Naive thymus-derived CD4-positive, alpha-beta T cell (primary cell): ENCODE data around the gene KCNA3. TPM values are rescaled to one million over a fixed set of nuclear protein-coding genes. Genes with fewer than 3 reads are reported as not detected.

ENCODE experiments used
- ATAC-seq: fragments of 150-1000 bp; cut with Tn5 transposase; 2 replicates; pipeline ENCODE4 v1.10.0; 2021; ENCODE audit warnings: mild to moderate bottlenecking, moderate library complexity
- CTCF ChIA-PET: fragments of 350-600 bp; sonication (Branson Sonifier 250); formaldehyde crosslinking; loops from one replicate; lab custom pipeline; 2021; ENCODE audit warnings: antibody characterized with exemption; lab: Charles Lee
- POLR2A ChIA-PET: fragments of 350-600 bp; sonication (Branson Sonifier 250); formaldehyde crosslinking; loops from one replicate; lab custom pipeline; 2021; ENCODE audit warnings: antibody characterized with exemption, inconsistent platforms; lab: Charles Lee
- DNase-seq, 9 donors: peaks; one replicate each; pipeline versions ENCODE4 v3.0.0 to v3.0.0-alpha.2; 2020 to 2022; ENCODE audit warnings: mixed read lengths in 1 of 9
- H3K27ac ChIP-seq: one replicate; pipeline ENCODE4 v1.7.0; 2013; ENCODE audit warnings: mild to moderate bottlenecking, low read depth, low read length, moderate library complexity
- H3K27me3 ChIP-seq, 2 donors: one replicate each; pipeline ENCODE4 v1.7.0; 2013; ENCODE audit warnings: low read length in 2 of 2, mild to moderate bottlenecking in 2 of 2, moderate library complexity in 2 of 2; ENCODE audit not compliant: control insufficient read depth in 2 of 2, insufficient read depth in 2 of 2
- H3K36me3 ChIP-seq, 3 experiments: 1 replicate in 2 of 3; 2 replicates in 1 of 3; pipeline ENCODE4 v1.7.0; 2013; ENCODE audit warnings: low read length in 3 of 3, mild to moderate bottlenecking in 3 of 3, moderate library complexity in 1 of 3; ENCODE audit not compliant: insufficient read depth in 3 of 3, control insufficient read depth in 2 of 3
- H3K4me1 ChIP-seq, 2 donors: one replicate each; pipeline ENCODE4 v1.7.0; 2013; ENCODE audit warnings: low read length in 2 of 2, mild to moderate bottlenecking in 2 of 2, moderate library complexity in 1 of 2; ENCODE audit not compliant: control insufficient read depth in 2 of 2, insufficient read depth in 2 of 2
- H3K4me3 ChIP-seq: 2 replicates; pipeline ENCODE4 v1.7.0; 2013; ENCODE audit warnings: mild to moderate bottlenecking, low read length
- H3K9me3 ChIP-seq, 3 experiments: 1 replicate in 2 of 3; 2 replicates in 1 of 3; pipeline ENCODE4 v1.7.0; 2013; ENCODE audit warnings: low read length in 3 of 3; ENCODE audit not compliant: control insufficient read depth in 2 of 3
- H3K27ac Mint-ChIP-seq, 9 donors: one replicate each; pipeline ENCODE4 v1.8.0; 2020 to 2022; ENCODE audit warnings: mixed read lengths in 9 of 9, mild to moderate bottlenecking in 8 of 9, moderate library complexity in 5 of 9, inconsistent platforms in 2 of 9
- H3K27me3 Mint-ChIP-seq, 5 donors: one replicate each; pipeline ENCODE4 v1.8.0; 2021 to 2022; ENCODE audit warnings: mixed read lengths in 5 of 5, mild to moderate bottlenecking in 1 of 5
- H3K36me3 Mint-ChIP-seq, 5 donors: one replicate each; pipeline ENCODE4 v1.8.0; 2020 to 2022; ENCODE audit warnings: mixed read lengths in 5 of 5, mild to moderate bottlenecking in 3 of 5, inconsistent platforms in 1 of 5
- H3K4me1 Mint-ChIP-seq, 7 donors: one replicate each; pipeline ENCODE4 v1.8.0; 2020 to 2022; ENCODE audit warnings: mixed read lengths in 7 of 7, mild to moderate bottlenecking in 3 of 7, inconsistent platforms in 1 of 7
- H3K4me3 Mint-ChIP-seq, 10 donors: one replicate each; pipeline ENCODE4 v1.8.0; 2020 to 2022; ENCODE audit warnings: mild to moderate bottlenecking in 10 of 10, mixed read lengths in 10 of 10, moderate library complexity in 6 of 10, inconsistent platforms in 2 of 10
- H3K9me3 Mint-ChIP-seq, 11 donors: one replicate each; pipeline ENCODE4 v1.8.0; 2020 to 2022; ENCODE audit warnings: mixed read lengths in 11 of 11, mild to moderate bottlenecking in 4 of 11, inconsistent platforms in 1 of 11, moderate library complexity in 1 of 11
- intact Hi-C, 2 donors: fragments of 100-400 bp; cut with micrococcal nuclease; formaldehyde crosslinking; loops; one replicate each; pipeline ENCODE4 v1.15.1; 2023
- polyA plus RNA-seq, 2 donors: library from polyadenylated mRNA; unstranded; fragments of 300-500 nt; fragmentation: Illumina TruSeq; gene quantifications; one replicate each; pipeline ENCODE4 v1.2.3, GENCODE V29; 2021
- total RNA-seq, 6 experiments: library from RNA in 5 of 6; stranded (reverse) in 5 of 6; gene quantifications; 1 replicate in 5 of 6; 2 replicates in 1 of 6; pipeline ENCODE4 v1.2.3 and lab custom pipeline; 2021 to 2026

The KCNA3 gene
- total and polyA plus RNA-seq, 7 experiments from 2014 or later: 74.1 to 115 (median 108) TPM

GRCh38 chr1:110645821-110646735, 28.7 kb downstream of the KCNA3 start:
- peak overlapping the region; percentile 5 for H3K4me3 ChIP-seq
- intact Hi-C loops: loop anchor here in 1 of 2 donors (10.0 kb wide), 1 partner anchor 959 kb away; no protein-coding TSS in a partner anchor
- H3K4me1 ChIP-seq: peaks cover 83 to 92% of the 10 kb centered on the region in 2 donors
- peak overlapping the region in 2 of 9 donors; percentile 75 to 87 for H3K27ac Mint-ChIP-seq
- peak overlapping the region in 6 of 10 donors; percentile 22 to 55 (median 37) for H3K4me3 Mint-ChIP-seq
- no peaks in the 10 kb centered on the region for H3K27me3 Mint-ChIP-seq
- no peaks in the 10 kb centered on the region for H3K27me3 ChIP-seq
- H3K36me3 ChIP-seq: no peaks in the 10 kb centered on the region
- H3K27ac ChIP-seq: peak overlapping the region; percentile 48
- POLR2A ChIA-PET: interaction anchor here (0.7 to 9.6 kb wide), 8 partner anchors 9 to 1804 kb away, joined by 3 to 140 read pairs (median 8); partner anchors contain the start of gene KCNA3
- ATAC-seq: peak; percentile 60
- CTCF ChIA-PET: interaction anchor here (0.6 to 6.5 kb wide), 5 partner anchors 9 to 137 kb away, joined by 3 to 43 read pairs (median 3); no protein-coding TSS in a partner anchor
- peaks cover 14 to 48% (median 42%) of the 10 kb centered on the region in 7 donors for H3K4me1 Mint-ChIP-seq
- no peak for DNase-seq
- peaks cover 0 to 10% (median 4%) of the 10 kb centered on the region in 11 donors for H3K9me3 Mint-ChIP-seq
- H3K36me3 Mint-ChIP-seq: peaks cover 0 to 11% (median 7%) of the 10 kb centered on the region in 5 donors
- no peaks in the 10 kb centered on the region for H3K9me3 ChIP-seq

- ChIA-PET CTCF (interaction anchor here (0.9 to 6.5 kb wide), 5 partner anchors 9 to 137 kb away, joined by 3 to 43 read pairs (median 3); no protein-coding TSS in a partner anchor), POLR2A (interaction anchor here (0.7 to 9.6 kb wide), 5 partner anchors 8 to 1803 kb away, joined by 3 to 140 read pairs (median 14); partner anchors contain the start of gene KCNA3)
- intact Hi-C loops: loop anchor here in 1 of 2 donors (10.0 kb wide), 1 partner anchor 960 kb away; no protein-coding TSS in a partner anchor
- Histone ChIP-seq H3K4me3 (no peak overlapping the region), H3K4me1 (peaks cover 82 to 98% of the 10 kb centered on the region in 2 donors), H3K9me3 (no peaks in the 10 kb centered on the region), H3K27me3 (no peaks in the 10 kb centered on the region), H3K27ac (no peak overlapping the region), H3K36me3 (no peaks in the 10 kb centered on the region)
- ATAC-seq (no peak), DNase-seq (no peak)
- H3K9me3 Mint-ChIP-seq: peaks cover 0 to 14% (median 6%) of the 10 kb centered on the region in 11 donors
- H3K36me3 Mint-ChIP-seq: peaks cover 0 to 15% (median 7%) of the 10 kb centered on the region in 5 donors
- H3K4me1 Mint-ChIP-seq: peaks cover 14 to 51% (median 40%) of the 10 kb centered on the region in 7 donors
- peak overlapping the region in 2 of 10 donors; percentile 14 to 36 for H3K4me3 Mint-ChIP-seq
- H3K27ac Mint-ChIP-seq: peak overlapping the region in 5 of 9 donors; percentile 9 to 91 (median 61)
- H3K27me3 Mint-ChIP-seq: no peaks in the 10 kb centered on the region
Observed at GRCh38 chr1:110645211-110645610, 29.5 kb downstream of the KCNA3 start.

- Histone ChIP-seq H3K27ac (no peak overlapping the region), H3K4me1 (peaks cover 79 to 98% of the 10 kb centered on the region in 2 donors), H3K4me3 (no peak overlapping the region), H3K36me3 (no peaks in the 10 kb centered on the region), H3K9me3 (no peaks in the 10 kb centered on the region), H3K27me3 (no peaks in the 10 kb centered on the region)
- H3K9me3 Mint-ChIP-seq: peaks cover 4 to 21% (median 9%) of the 10 kb centered on the region in 11 donors
- no peaks in the 10 kb centered on the region for H3K27me3 Mint-ChIP-seq
- peaks cover 27 to 62% (median 53%) of the 10 kb centered on the region in 7 donors for H3K4me1 Mint-ChIP-seq
- ChIA-PET CTCF (interaction anchor here (1.3 to 1.4 kb wide), 2 partner anchors 9 to 13 kb away, joined by 5 to 6 read pairs; no protein-coding TSS in a partner anchor), POLR2A (interaction anchor here (1.2 to 9.6 kb wide), 5 partner anchors 7 to 122 kb away, joined by 3 to 140 read pairs (median 14); partner anchors contain the start of gene KCNA3)
- H3K27ac Mint-ChIP-seq: peak overlapping the region in 8 of 9 donors; percentile 61 to 95 (median 74)
- DNase-seq (no peak), ATAC-seq (peak; percentile 56)
- H3K4me3 Mint-ChIP-seq: peak overlapping the region; percentile 10 to 74 (median 50)
- peaks cover 0 to 24% (median 7%) of the 10 kb centered on the region in 5 donors for H3K36me3 Mint-ChIP-seq
- intact Hi-C loops: loop anchor here in 1 of 2 donors (10.0 kb wide), 1 partner anchor 961 kb away; no protein-coding TSS in a partner anchor
Observed at GRCh38 chr1:110643879-110644472, 30.8 kb downstream of the KCNA3 start.

- Histone ChIP-seq H3K4me3 (no peak overlapping the region), H3K9me3 (no peaks in the 10 kb centered on the region), H3K27me3 (no peaks in the 10 kb centered on the region), H3K36me3 (no peaks in the 10 kb centered on the region), H3K27ac (peak overlapping the region; percentile 13), H3K4me1 (peaks cover 81 to 98% of the 10 kb centered on the region in 2 donors)
- H3K27me3 Mint-ChIP-seq: no peaks in the 10 kb centered on the region
- CTCF ChIA-PET: interaction anchor here (3.5 kb wide), 2 partner anchors 20 to 34 kb away, joined by 12 to 13 read pairs; partner anchors contain the start of gene KCNA3
- DNase-seq (no peak), ATAC-seq (peak; percentile 65)
- H3K4me3 Mint-ChIP-seq: peak overlapping the region in 8 of 10 donors; percentile 1 to 46 (median 8)
- peaks cover 4 to 21% (median 9%) of the 10 kb centered on the region in 11 donors for H3K9me3 Mint-ChIP-seq
- peak overlapping the region in 7 of 9 donors; percentile 56 to 92 (median 86) for H3K27ac Mint-ChIP-seq
- H3K36me3 Mint-ChIP-seq: peaks cover 0 to 25% (median 7%) of the 10 kb centered on the region in 5 donors
- POLR2A ChIA-PET: interaction anchor here (0.8 to 7.6 kb wide), 5 partner anchors 8 to 35 kb away, joined by 3 to 140 read pairs (median 4); partner anchors contain the start of gene KCNA3
- H3K4me1 Mint-ChIP-seq: peaks cover 64 to 97% (median 85%) of the 10 kb centered on the region in 7 donors
- intact Hi-C loops: loop anchor here (10.0 kb wide), 4 partner anchors 565 to 1105 kb away; partner anchors contain the start of gene DENND2D (in 1 of the 2)
Observed at GRCh38 chr1:110639724-110640386, 34.9 kb downstream of the KCNA3 start.

- intact Hi-C loops: loop anchor here (10.0 kb wide), 3 partner anchors 566 to 1106 kb away; partner anchors contain the start of gene DENND2D (in 1 of the 2)
- Mint-ChIP-seq H3K9me3 (peaks cover 4 to 21% (median 9%) of the 10 kb centered on the region in 11 donors), H3K27ac (peak overlapping the region in 7 of 9 donors; percentile 61 to 92 (median 86)), H3K36me3 (peaks cover 0 to 24% (median 7%) of the 10 kb centered on the region in 5 donors), H3K27me3 (no peaks in the 10 kb centered on the region), H3K4me1 (peaks cover 77 to 97% (median 84%) of the 10 kb centered on the region in 7 donors), H3K4me3 (peak overlapping the region in 8 of 10 donors; percentile 24 to 65 (median 36))
- H3K4me3 ChIP-seq: no peak overlapping the region
- H3K4me1 ChIP-seq: peaks cover 82 to 98% of the 10 kb centered on the region in 2 donors
- peak overlapping the region; percentile 53 for H3K27ac ChIP-seq
- CTCF ChIA-PET: interaction anchor here (0.6 to 4.8 kb wide), 10 partner anchors 9 to 988 kb away, joined by 3 to 43 read pairs (median 6); partner anchors contain the start of gene KCNA3
- POLR2A ChIA-PET: interaction anchor here (0.5 to 7.6 kb wide), 5 partner anchors 10 to 982 kb away, joined by 3 to 140 read pairs (median 12); partner anchors contain the start of gene KCNA3
- H3K27me3 ChIP-seq: no peaks in the 10 kb centered on the region
- DNase-seq: no peak
- H3K9me3 ChIP-seq: no peaks in the 10 kb centered on the region
- no peak for ATAC-seq
- H3K36me3 ChIP-seq: no peaks in the 10 kb centered on the region
Observed at GRCh38 chr1:110638556-110638955, 36.2 kb downstream of the KCNA3 start.
